ENCODE data around the gene CD274. TPM values are rescaled to one million over a fixed set of nuclear protein-coding genes. Genes with fewer than 3 reads are reported as not detected.

CD274 gene
- total and polyA plus RNA-seq, 2 of the 8 experiments (the other 6 are each of a cell fraction or from before 2014, with no cell fraction given) = 0.08 to 0.15 TPM

DNA sequence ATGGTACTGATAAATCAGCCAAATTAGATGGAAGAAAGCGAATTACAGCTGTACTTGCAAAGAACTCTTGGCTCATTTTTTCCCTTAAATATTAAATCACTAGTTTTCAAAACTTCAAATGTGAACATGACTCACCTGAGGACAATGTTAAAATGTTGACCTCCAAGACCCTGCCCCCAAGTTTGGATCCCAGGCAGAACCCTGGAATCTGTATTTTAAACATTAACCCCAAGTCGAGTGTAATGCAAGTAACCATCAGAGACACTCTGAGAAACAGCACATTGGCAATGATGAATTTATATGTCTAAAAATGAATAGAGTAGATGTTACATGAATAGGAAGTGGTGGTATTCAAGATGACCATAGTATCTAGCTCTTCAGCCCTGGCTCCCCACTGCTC lies 2.3 kb upstream of the CD274 start (continued):
- no peak for TF ChIP-seq SRF (IDR thresholded peaks at IDR 0.05; ENCODE audit: low read depth, low read length)
- TF ChIP-seq SUZ12 (IDR thresholded peaks at IDR 0.05; ENCODE audit: low read length) = no peak
- TF ChIP-seq SIN3A (conservative IDR thresholded peaks at IDR 0.05 in 1 of 2, IDR thresholded peaks at IDR 0.05 in 1 of 2; ENCODE audit: low read depth in 1 of 2, low read length in 2 of 2) = no peak
- TF ChIP-seq KDM4A (IDR thresholded peaks at IDR 0.05; ENCODE audit: low read depth, low read length, severe bottlenecking) = no peak
- no peak for TF ChIP-seq TAF7 (optimal IDR thresholded peaks at IDR 0.05; ENCODE audit: borderline replicate concordance, low read depth, low read length)
